Loucy (cell line): ENCODE data around the gene WDR45B.

Source experiments
- H2AFZ ChIP-seq: fragments of 200-600 bp; sonication (generic); 2 replicates; pipeline ENCODE4 v1.6.0; 2016; ENCODE audit warnings: antibody characterized with exemption, mild to moderate bottlenecking, low read length, moderate library complexity
- H3F3A ChIP-seq: fragments of 200-600 bp; 2 replicates; pipeline ENCODE4 v1.6.0; 2016; ENCODE audit warnings: antibody characterized with exemption, low read depth, mild to moderate bottlenecking
- H3K27me3 ChIP-seq: fragments of 200-600 bp; sonication (generic); 2 replicates; pipeline ENCODE4 v1.6.1; 2014; ENCODE audit warnings: low read length, mild to moderate bottlenecking; ENCODE audit not compliant: insufficient read depth, poor library complexity, severe bottlenecking
- H3K36me3 ChIP-seq: fragments of 200-600 bp; sonication (generic); 2 replicates; pipeline ENCODE4 v1.6.1; 2016; ENCODE audit warnings: low read length; ENCODE audit not compliant: insufficient read depth
- H3K4me1 ChIP-seq: fragments of 200-600 bp; sonication (generic); 2 replicates; pipeline ENCODE4 v1.5.1; 2014; ENCODE audit warnings: low read length, mild to moderate bottlenecking; ENCODE audit not compliant: insufficient read depth, poor library complexity, severe bottlenecking
- H3K4me2 ChIP-seq: fragments of 200-600 bp; sonication (generic); 2 replicates; pipeline ENCODE4 v1.6.0; 2014; ENCODE audit warnings: antibody characterized with exemption, low read length, low read depth, mild to moderate bottlenecking; ENCODE audit not compliant: poor library complexity, severe bottlenecking
- H3K4me3 ChIP-seq: fragments of 200-600 bp; sonication (generic); 2 replicates; pipeline ENCODE4 v1.5.1; 2014; ENCODE audit warnings: low read length, mild to moderate bottlenecking, mixed read lengths; ENCODE audit not compliant: poor library complexity, severe bottlenecking
- H3K79me2 ChIP-seq: fragments of 200-600 bp; sonication (generic); 2 replicates; pipeline ENCODE4 v1.6.1; 2014; ENCODE audit warnings: low read length; ENCODE audit not compliant: insufficient read depth
- H3K9ac ChIP-seq: fragments of 200-600 bp; sonication (generic); 2 replicates; pipeline ENCODE4 v1.6.0; 2014; ENCODE audit warnings: mild to moderate bottlenecking, low read depth, low read length, moderate library complexity; ENCODE audit not compliant: poor library complexity, severe bottlenecking
- H3K9me2 ChIP-seq: fragments of 200-600 bp; sonication (generic); replicated peaks from 2 replicates; pipeline ENCODE4 v1.6.1; 2016; ENCODE audit warnings: low read depth, low read length, mixed read lengths
- H3K9me3 ChIP-seq: fragments of 200-600 bp; sonication (generic); 2 replicates; pipeline ENCODE4 v1.6.1; 2014; ENCODE audit warnings: mild to moderate bottlenecking, antibody characterized with exemption, low read length, low read depth; ENCODE audit not compliant: insufficient read depth
- H4K20me1 ChIP-seq: fragments of 200-600 bp; sonication (generic); 2 replicates; pipeline ENCODE4 v1.6.0; 2014; ENCODE audit warnings: antibody characterized with exemption, low read length, mild to moderate bottlenecking; ENCODE audit not compliant: insufficient read depth, poor library complexity, severe bottlenecking
- EZH2phosphoT487 ChIP-seq: fragments of 200-600 bp; IDR thresholded peaks from 2 replicates; pipeline ENCODE4 v1.6.1; 2018; ENCODE audit warnings: antibody characterized with exemption, mild to moderate bottlenecking, moderate library complexity, borderline replicate concordance
- TF ChIP-seq, protein P1 (sequence below): fragments of 200-600 bp; sonication (generic); conservative IDR thresholded peaks from 2 replicates; pipeline ENCODE4 v1.5.1; 2014; ENCODE audit warnings: mild to moderate bottlenecking, antibody characterized with exemption, low read length

Gene WDR45B

DNA sequence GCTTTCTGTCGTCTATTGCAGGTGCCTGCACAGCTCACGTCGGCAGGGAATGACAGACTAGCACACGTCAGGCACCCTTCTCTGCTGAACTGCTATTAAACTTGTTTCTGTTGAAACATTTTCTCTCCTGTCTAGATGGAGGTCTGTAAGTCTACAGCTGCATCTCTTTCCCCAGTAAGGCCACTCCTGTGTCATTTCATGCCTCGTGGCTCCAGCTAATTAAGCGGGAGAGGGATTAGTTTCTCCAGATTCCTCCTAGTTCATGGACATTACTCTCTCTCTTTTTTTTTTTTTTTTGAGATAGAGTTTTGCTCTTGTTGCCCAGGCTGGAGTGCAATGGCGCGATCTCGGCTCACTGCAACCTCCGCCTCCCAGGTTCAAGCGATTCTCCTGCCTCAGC lies 74.2 kb downstream of the WDR45B start:
- H3K9me3 ChIP-seq, result no peaks in the 10 kb centered on the region
- H3K27me3 ChIP-seq, result no peaks in the 10 kb centered on the region
- H3K36me3 ChIP-seq, result peaks cover 83% of the 10 kb centered on the region; the same call in 1 of the 2 replicates
- H3K4me1 ChIP-seq, result no peaks in the 10 kb centered on the region
- no peaks in the 10 kb centered on the region for H3K9me2 ChIP-seq
- H4K20me1 ChIP-seq, result peaks cover 5% of the 10 kb centered on the region
- no peak overlapping the region for H3K4me3 ChIP-seq
- peaks cover 18% of the 10 kb centered on the region; the same call in 1 of the 2 replicates for H3K79me2 ChIP-seq
- H3K9ac ChIP-seq, result no peak overlapping the region
- no peak for TF ChIP-seq EZH2phosphoT487
- TF ChIP-seq, protein P1, sequence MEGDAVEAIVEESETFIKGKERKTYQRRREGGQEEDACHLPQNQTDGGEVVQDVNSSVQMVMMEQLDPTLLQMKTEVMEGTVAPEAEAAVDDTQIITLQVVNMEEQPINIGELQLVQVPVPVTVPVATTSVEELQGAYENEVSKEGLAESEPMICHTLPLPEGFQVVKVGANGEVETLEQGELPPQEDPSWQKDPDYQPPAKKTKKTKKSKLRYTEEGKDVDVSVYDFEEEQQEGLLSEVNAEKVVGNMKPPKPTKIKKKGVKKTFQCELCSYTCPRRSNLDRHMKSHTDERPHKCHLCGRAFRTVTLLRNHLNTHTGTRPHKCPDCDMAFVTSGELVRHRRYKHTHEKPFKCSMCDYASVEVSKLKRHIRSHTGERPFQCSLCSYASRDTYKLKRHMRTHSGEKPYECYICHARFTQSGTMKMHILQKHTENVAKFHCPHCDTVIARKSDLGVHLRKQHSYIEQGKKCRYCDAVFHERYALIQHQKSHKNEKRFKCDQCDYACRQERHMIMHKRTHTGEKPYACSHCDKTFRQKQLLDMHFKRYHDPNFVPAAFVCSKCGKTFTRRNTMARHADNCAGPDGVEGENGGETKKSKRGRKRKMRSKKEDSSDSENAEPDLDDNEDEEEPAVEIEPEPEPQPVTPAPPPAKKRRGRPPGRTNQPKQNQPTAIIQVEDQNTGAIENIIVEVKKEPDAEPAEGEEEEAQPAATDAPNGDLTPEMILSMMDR, result no peak
- no peaks in the 10 kb centered on the region for H3F3A ChIP-seq
- H3K4me2 ChIP-seq, result no peak overlapping the region
- H2AFZ ChIP-seq, result no peak overlapping the region

DNA sequence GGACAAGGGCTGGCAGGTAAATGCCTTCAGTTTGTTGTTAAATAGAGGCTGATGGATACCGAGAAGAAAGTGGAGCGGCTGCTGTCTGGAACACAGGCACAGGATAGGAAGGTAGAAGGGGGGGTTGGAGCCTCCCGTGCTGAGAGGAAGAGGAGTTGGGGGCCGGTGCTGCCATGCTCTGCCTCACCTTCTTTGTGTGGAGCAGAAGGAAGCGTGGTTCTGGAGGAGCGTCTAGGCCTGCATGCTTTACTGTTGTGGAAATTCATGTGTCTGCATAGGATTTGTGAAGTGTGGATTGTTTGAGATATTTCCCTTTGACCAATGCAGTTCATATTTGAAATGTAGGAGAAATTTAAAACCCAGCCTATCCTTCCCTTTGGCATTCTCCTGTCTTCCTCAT lies 76.4 kb downstream of the WDR45B start:
- H2AFZ ChIP-seq, result no peak overlapping the region
- no peaks in the 10 kb centered on the region for H3K9me2 ChIP-seq
- peaks cover 13% of the 10 kb centered on the region for H4K20me1 ChIP-seq
- no peak for TF ChIP-seq EZH2phosphoT487
- TF ChIP-seq, protein P1, result no peak
- H3K36me3 ChIP-seq, result peaks cover 92% of the 10 kb centered on the region
- no peak overlapping the region for H3K4me3 ChIP-seq
- no peaks in the 10 kb centered on the region for H3K27me3 ChIP-seq
- peaks cover 39% of the 10 kb centered on the region; the same call in 1 of the 2 replicates for H3K79me2 ChIP-seq
- H3F3A ChIP-seq, result no peaks in the 10 kb centered on the region
- H3K9ac ChIP-seq, result no peak overlapping the region
- H3K9me3 ChIP-seq, result no peaks in the 10 kb centered on the region
- no peak overlapping the region for H3K4me2 ChIP-seq
- H3K4me1 ChIP-seq, result no peaks in the 10 kb centered on the region

- no peak overlapping the region for H3K4me3 ChIP-seq
- H3K9me3 ChIP-seq, result no peaks in the 10 kb centered on the region
- H3K79me2 ChIP-seq, result peaks cover 44% of the 10 kb centered on the region; the same call in 1 of the 2 replicates
- no peak overlapping the region for H3K9ac ChIP-seq
- H3F3A ChIP-seq, result no peaks in the 10 kb centered on the region
- H3K4me1 ChIP-seq, result no peaks in the 10 kb centered on the region
- H3K4me2 ChIP-seq, result no peak overlapping the region
- H2AFZ ChIP-seq, result no peak overlapping the region
- peaks cover 13% of the 10 kb centered on the region for H4K20me1 ChIP-seq
- H3K9me2 ChIP-seq, result no peaks in the 10 kb centered on the region
- TF ChIP-seq EZH2phosphoT487, result no peak
- TF ChIP-seq, protein P1, result no peak
- H3K36me3 ChIP-seq, result peaks cover 96% of the 10 kb centered on the region
- H3K27me3 ChIP-seq, result no peaks in the 10 kb centered on the region
Observed at GRCh38 chr17:82570277-82570676, 78.0 kb downstream of the WDR45B start.
